SK-N-SH (cell line): ENCODE data around the gene LRRC57.

Experiments used
- EZH2phosphoT487 ChIP-seq: fragments of 200-600 bp; sonication (generic); IDR thresholded peaks from 2 replicates; pipeline ENCODE4 v1.6.1; 2017; ENCODE audit warnings: low read depth, mixed run types, mild to moderate bottlenecking, antibody characterized with exemption, moderate library complexity, borderline replicate concordance
- FOXJ3 ChIP-seq: sonication (generic); formaldehyde crosslinking; IDR thresholded peaks from 2 replicates; pipeline ENCODE4 v1.5.1; 2020; ENCODE audit warnings: mild to moderate bottlenecking, missing genetic modification reagents
- POLR2AphosphoS5 ChIP-seq: IDR thresholded peaks from 2 replicates; pipeline ENCODE4 v1.6.1; 2012; ENCODE audit warnings: low read depth, low read length
- REST ChIP-seq: IDR thresholded peaks from 2 replicates; pipeline ENCODE4 v1.6.1; 2012; ENCODE audit warnings: mild to moderate bottlenecking, low read depth, low read length, moderate library complexity
- TAF1 ChIP-seq: IDR thresholded peaks from 2 replicates; pipeline ENCODE4 v1.6.1; 2012; ENCODE audit warnings: low read depth, mild to moderate bottlenecking, low read length, moderate library complexity, borderline replicate concordance
- TF ChIP-seq, protein P1 (sequence below): IDR thresholded peaks from 2 replicates; pipeline ENCODE4 v1.4.0; 2012; ENCODE audit warnings: low read depth
- TF ChIP-seq, protein P2 (sequence below): fragments of 200-600 bp; sonication (generic); IDR thresholded peaks from 2 replicates; pipeline ENCODE4 v1.6.1; 2017; ENCODE audit warnings: antibody characterized with exemption, mild to moderate bottlenecking, moderate library complexity
- TF ChIP-seq, protein P3 (sequence below): IDR thresholded peaks from 2 replicates; pipeline ENCODE4 v1.4.0; 2012; ENCODE audit warnings: low read depth, borderline replicate concordance

DNA sequence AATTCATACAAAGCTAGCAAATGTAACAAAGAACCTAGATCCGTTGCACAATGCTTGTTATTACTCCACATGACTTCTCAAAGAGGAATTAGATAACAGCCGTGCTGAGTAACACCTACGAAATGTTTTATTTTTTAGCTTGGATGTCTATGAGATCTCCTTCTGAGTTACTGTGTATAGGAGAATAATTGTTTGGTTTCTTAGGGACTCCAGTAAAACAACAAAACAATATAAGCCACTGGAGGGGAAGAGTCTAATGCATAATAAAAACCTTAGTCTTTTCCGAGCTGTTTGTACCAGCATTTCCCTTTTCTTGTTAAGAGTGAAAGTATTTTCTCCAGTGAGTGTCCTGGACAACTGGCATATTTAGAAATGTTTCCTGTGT, 37.6 kb downstream of the LRRC57 start:
- TF ChIP-seq FOXJ3 (CRISPR knock-in tag) (no peak), REST (no peak), POLR2AphosphoS5 (no peak), EZH2phosphoT487 (no peak), TAF1 (no peak)
- TF ChIP-seq, protein P1, sequence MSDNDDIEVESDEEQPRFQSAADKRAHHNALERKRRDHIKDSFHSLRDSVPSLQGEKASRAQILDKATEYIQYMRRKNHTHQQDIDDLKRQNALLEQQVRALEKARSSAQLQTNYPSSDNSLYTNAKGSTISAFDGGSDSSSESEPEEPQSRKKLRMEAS: no peak
- TF ChIP-seq, protein P2, sequence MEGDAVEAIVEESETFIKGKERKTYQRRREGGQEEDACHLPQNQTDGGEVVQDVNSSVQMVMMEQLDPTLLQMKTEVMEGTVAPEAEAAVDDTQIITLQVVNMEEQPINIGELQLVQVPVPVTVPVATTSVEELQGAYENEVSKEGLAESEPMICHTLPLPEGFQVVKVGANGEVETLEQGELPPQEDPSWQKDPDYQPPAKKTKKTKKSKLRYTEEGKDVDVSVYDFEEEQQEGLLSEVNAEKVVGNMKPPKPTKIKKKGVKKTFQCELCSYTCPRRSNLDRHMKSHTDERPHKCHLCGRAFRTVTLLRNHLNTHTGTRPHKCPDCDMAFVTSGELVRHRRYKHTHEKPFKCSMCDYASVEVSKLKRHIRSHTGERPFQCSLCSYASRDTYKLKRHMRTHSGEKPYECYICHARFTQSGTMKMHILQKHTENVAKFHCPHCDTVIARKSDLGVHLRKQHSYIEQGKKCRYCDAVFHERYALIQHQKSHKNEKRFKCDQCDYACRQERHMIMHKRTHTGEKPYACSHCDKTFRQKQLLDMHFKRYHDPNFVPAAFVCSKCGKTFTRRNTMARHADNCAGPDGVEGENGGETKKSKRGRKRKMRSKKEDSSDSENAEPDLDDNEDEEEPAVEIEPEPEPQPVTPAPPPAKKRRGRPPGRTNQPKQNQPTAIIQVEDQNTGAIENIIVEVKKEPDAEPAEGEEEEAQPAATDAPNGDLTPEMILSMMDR: no peak
- TF ChIP-seq, protein P3, sequence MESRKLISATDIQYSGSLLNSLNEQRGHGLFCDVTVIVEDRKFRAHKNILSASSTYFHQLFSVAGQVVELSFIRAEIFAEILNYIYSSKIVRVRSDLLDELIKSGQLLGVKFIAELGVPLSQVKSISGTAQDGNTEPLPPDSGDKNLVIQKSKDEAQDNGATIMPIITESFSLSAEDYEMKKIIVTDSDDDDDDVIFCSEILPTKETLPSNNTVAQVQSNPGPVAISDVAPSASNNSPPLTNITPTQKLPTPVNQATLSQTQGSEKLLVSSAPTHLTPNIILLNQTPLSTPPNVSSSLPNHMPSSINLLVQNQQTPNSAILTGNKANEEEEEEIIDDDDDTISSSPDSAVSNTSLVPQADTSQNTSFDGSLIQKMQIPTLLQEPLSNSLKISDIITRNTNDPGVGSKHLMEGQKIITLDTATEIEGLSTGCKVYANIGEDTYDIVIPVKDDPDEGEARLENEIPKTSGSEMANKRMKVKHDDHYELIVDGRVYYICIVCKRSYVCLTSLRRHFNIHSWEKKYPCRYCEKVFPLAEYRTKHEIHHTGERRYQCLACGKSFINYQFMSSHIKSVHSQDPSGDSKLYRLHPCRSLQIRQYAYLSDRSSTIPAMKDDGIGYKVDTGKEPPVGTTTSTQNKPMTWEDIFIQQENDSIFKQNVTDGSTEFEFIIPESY: no peak
